HCT116 (cell line): ENCODE results near the gene IGFBP4. TPM values are rescaled to one million over a fixed set of nuclear protein-coding genes. Genes with fewer than 3 reads are reported as not detected.

Experiments used
- ATAC-seq: fragments of 200-7000 bp; cut with Tn5 transposase; 2 replicates; pipeline ENCODE4 v1.9.1; 2020; ENCODE audit warnings: mild to moderate bottlenecking, moderate library complexity
- BruUV-seq: library from RNA; stranded (reverse); fragments of 400-500 nt; replicated peaks from 2 replicates; lab custom pipeline; 2021; lab: Mats Ljungman, UMichigan
- CTCF ChIA-PET: fragments of 300-600 bp; sonication (Branson Sonifier 250); formaldehyde crosslinking; loops from one replicate; lab custom pipeline; 2021; ENCODE audit warnings: antibody characterized with exemption; lab: Charles Lee
- POLR2A ChIA-PET: fragments of 300-600, 350-600 bp; sonication (Branson Sonifier 250); formaldehyde crosslinking; loops from one replicate; lab custom pipeline; 2021; ENCODE audit warnings: antibody characterized with exemption; lab: Charles Lee
- RAD21 ChIA-PET, 2 experiments: fragments of 300-600 bp; sonication (Branson Sonifier 250); formaldehyde crosslinking; loops; one replicate each; lab custom pipeline; 2023; ENCODE audit warnings: low total read pairs in 2 of 2; ENCODE audit not compliant: uncharacterized antibody in 2 of 2, unreplicated experiment in 2 of 2, low non-redundant PET in 1 of 2; lab: Charles Lee
- DNase-seq: peaks from one replicate; pipeline ENCODE4 v3.0.0-alpha.2; 2010; ENCODE audit warnings: low read depth, low spot score
- H2AFZ ChIP-seq: fragments of 200-600 bp; shearing (Covaris generic), sonication (generic); 2 replicates; pipeline ENCODE4 v1.6.1; 2017; ENCODE audit warnings: low read depth, mixed run types, mixed read lengths, antibody characterized with exemption, low read length; ENCODE audit not compliant: poor library complexity, severe bottlenecking
- H3K27ac ChIP-seq: 2 replicates; pipeline ENCODE4 v1.5.1; 2012; ENCODE audit warnings: low read depth, low read length
- H3K27me3 ChIP-seq: fragments of 200-600 bp; sonication (generic); 2 replicates; pipeline ENCODE4 v1.6.1; 2016; ENCODE audit warnings: mixed run types, low read length, mixed read lengths; ENCODE audit not compliant: insufficient read depth
- H3K36me3 ChIP-seq, 2 experiments: fragments of 200-500 bp in 1 of 2; fragments of 200-600 bp in 1 of 2; sonication (Bioruptor generic) in 1 of 2; sonication (generic) in 1 of 2; 2 replicates each; pipeline versions ENCODE4 v1.5.1 to v1.6.1; 2014 to 2016; ENCODE audit warnings: low read length in 2 of 2, inconsistent platforms in 1 of 2, mixed read lengths in 1 of 2, mixed run types in 1 of 2; ENCODE audit not compliant: insufficient read depth in 2 of 2, control insufficient read depth in 1 of 2
- H3K4me1 ChIP-seq, 2 experiments: fragments of 200-600 bp in 1 of 2; sonication (generic) in 1 of 2; 2 replicates each; pipeline versions ENCODE4 v1.5.1 to v1.6.1; 2012 to 2017; ENCODE audit warnings: low read length in 2 of 2, inconsistent platforms in 1 of 2, mild to moderate bottlenecking in 1 of 2, mixed read lengths in 1 of 2, mixed run types in 1 of 2, moderate library complexity in 1 of 2; ENCODE audit not compliant: insufficient read depth in 2 of 2, control insufficient read depth in 1 of 2
- H3K4me2 ChIP-seq: fragments of 200-600 bp; sonication (generic); 2 replicates; pipeline ENCODE4 v1.6.1; 2017; ENCODE audit warnings: mixed run types, low read length, mixed read lengths
- H3K4me3 ChIP-seq, 2 experiments: fragments of 200-600 bp in 1 of 2; sonication (generic) in 1 of 2; replicated peaks in 1 of 2; 2 replicates each; pipeline ENCODE4 v1.5.1; 2011 to 2016; ENCODE audit warnings: low read length in 2 of 2, control low read depth in 1 of 2, low read depth in 1 of 2, mild to moderate bottlenecking in 1 of 2, mixed read lengths in 1 of 2, mixed run types in 1 of 2
- H3K79me2 ChIP-seq: fragments of 200-600 bp; sonication (generic); 2 replicates; pipeline ENCODE4 v1.6.1; 2017; ENCODE audit warnings: mild to moderate bottlenecking, mixed run types, low read length, moderate library complexity, mixed read lengths; ENCODE audit not compliant: insufficient read depth
- H3K9ac ChIP-seq: fragments of 200-600 bp; sonication (generic); 2 replicates; pipeline ENCODE4 v1.6.1; 2016; ENCODE audit warnings: low read length, mixed read lengths
- H3K9me2 ChIP-seq: fragments of 200-600 bp; sonication (generic), shearing (Covaris generic); 2 replicates; pipeline ENCODE4 v1.6.1; 2017; ENCODE audit warnings: mixed run types, mild to moderate bottlenecking, moderate library complexity; ENCODE audit not compliant: insufficient read depth
- H3K9me3 ChIP-seq, 2 experiments: fragments of 200-500 bp in 1 of 2; fragments of 200-600 bp in 1 of 2; sonication (Bioruptor generic) in 1 of 2; sonication (generic) in 1 of 2; 2 replicates each; pipeline ENCODE4 v1.6.1; 2014 to 2017; ENCODE audit warnings: low read length in 2 of 2, mixed read lengths in 2 of 2, inconsistent platforms in 1 of 2, low read depth in 1 of 2, mild to moderate bottlenecking in 1 of 2, mixed run types in 1 of 2, moderate library complexity in 1 of 2; ENCODE audit not compliant: control insufficient read depth in 1 of 2, insufficient read depth in 1 of 2
- H4K20me1 ChIP-seq: fragments of 200-600 bp; sonication (generic), shearing (Covaris generic); 2 replicates; pipeline ENCODE4 v1.6.1; 2017; ENCODE audit warnings: mixed run types, mild to moderate bottlenecking, moderate library complexity; ENCODE audit not compliant: insufficient read depth
- CBX3 ChIP-seq: IDR thresholded peaks from 2 replicates; pipeline ENCODE4 v1.6.1; 2012; ENCODE audit warnings: low read depth
- CEBPB ChIP-seq: IDR thresholded peaks from 2 replicates; pipeline ENCODE4 v1.6.1; 2012; ENCODE audit warnings: low read depth
- EGR1 ChIP-seq: IDR thresholded peaks from 2 replicates; pipeline ENCODE4 v1.6.1; 2012; ENCODE audit warnings: low read depth
- ELF1 ChIP-seq: IDR thresholded peaks from 2 replicates; pipeline ENCODE4 v1.6.1; 2012; ENCODE audit warnings: low read depth, borderline replicate concordance
- EZH2 ChIP-seq: fragments of 200-600 bp; sonication (generic); IDR thresholded peaks from 2 replicates; pipeline ENCODE4 v1.6.1; 2017; ENCODE audit warnings: antibody characterized with exemption, mixed run types
- EZH2phosphoT487 ChIP-seq: fragments of 200-600 bp; IDR thresholded peaks from 2 replicates; pipeline ENCODE4 v1.6.1; 2018; ENCODE audit warnings: antibody characterized with exemption, borderline replicate concordance
- FOSL1 ChIP-seq: IDR thresholded peaks from 2 replicates; pipeline ENCODE4 v1.6.1; 2012; ENCODE audit warnings: low read depth
- POLR2A ChIP-seq: IDR thresholded peaks from 2 replicates; pipeline ENCODE4 v1.7.0; 2011; ENCODE audit warnings: borderline replicate concordance; ENCODE audit not compliant: insufficient read depth, insufficient read length; ENCODE audit errors: extremely low read depth
- POLR2AphosphoS5 ChIP-seq: IDR thresholded peaks from 2 replicates; pipeline ENCODE4 v1.6.1; 2011; ENCODE audit warnings: mild to moderate bottlenecking, low read depth, low read length, moderate library complexity
- REST ChIP-seq: IDR thresholded peaks from 2 replicates; pipeline ENCODE4 v1.6.1; 2012; ENCODE audit warnings: low read depth
- YY1 ChIP-seq: IDR thresholded peaks from 2 replicates; pipeline ENCODE4 v1.6.1; 2011; ENCODE audit warnings: low read length, low read depth, moderate library complexity, mild to moderate bottlenecking; ENCODE audit not compliant: insufficient replicate concordance; ENCODE audit errors: extremely low read depth
- intact Hi-C: fragments of 100-400 bp; cut with micrococcal nuclease; formaldehyde crosslinking; loops from 2 replicates; pipeline ENCODE4 v1.10.0; 2022
- total RNA-seq: library from RNA; stranded (reverse); gene quantifications from one replicate; pipeline ENCODE4 v1.2.1, GENCODE V29; 2021; ENCODE audit not compliant: unreplicated experiment

Gene IGFBP4
- total RNA-seq, 1 experiment from 2014 or later, result 2.0 TPM

GRCh38 chr17:40474419-40475002 is 31.3 kb downstream of the IGFBP4 start:
- no peaks in the 10 kb centered on the region for H4K20me1 ChIP-seq
- CTCF ChIA-PET, result interaction anchor here (0.7 to 1.1 kb wide), 2 partner anchors 19 to 59 kb away, joined by 3 to 4 read pairs; no protein-coding TSS in a partner anchor
- BruUV-seq, result no TSS peak
- POLR2A ChIA-PET, result interaction anchor here (0.8 kb wide), 2 partner anchors 27 to 57 kb away, joined by 3 to 4 read pairs; partner anchors contain the start of gene TNS4
- H3K4me3 ChIP-seq, result no peak overlapping the region
- H3K9me2 ChIP-seq, result no peaks in the 10 kb centered on the region
- H3K9ac ChIP-seq, result no peak overlapping the region
- no peak overlapping the region for H3K4me2 ChIP-seq
- TF ChIP-seq EGR1 (no peak), EZH2phosphoT487 (no peak), POLR2AphosphoS5 (peak; percentile 9; the same call in 1 of the 2 replicates)
- H3K4me1 ChIP-seq, result peaks cover 5 to 52% of the 10 kb centered on the region in 2 experiments; a peak in 3 of 4 replicates
- no peaks in the 10 kb centered on the region for H3K79me2 ChIP-seq
- no peaks in the 10 kb centered on the region for H3K27me3 ChIP-seq
- H3K27ac ChIP-seq, result no peak overlapping the region
- no peak overlapping the region for H2AFZ ChIP-seq
- no peaks in the 10 kb centered on the region for H3K9me3 ChIP-seq
- intact Hi-C loops, result no loop called here
- H3K36me3 ChIP-seq, result peaks cover 0 to 6% of the 10 kb centered on the region in 2 experiments; a peak in 1 of 4 replicates
- DNase-seq, result no peak
- RAD21 ChIA-PET, result interaction anchor here in 1 of 2 experiments (0.7 kb wide), 1 partner anchor 116 kb away, joined by 3 read pairs; no protein-coding TSS in a partner anchor
- peak; percentile 19; the same call in 1 of the 2 replicates for ATAC-seq

- Histone ChIP-seq H3K4me3 (no peak overlapping the region), H3K9me2 (no peaks in the 10 kb centered on the region), H3K9me3 (no peaks in the 10 kb centered on the region), H3K79me2 (no peaks in the 10 kb centered on the region), H3K27me3 (no peaks in the 10 kb centered on the region), H4K20me1 (no peaks in the 10 kb centered on the region), H3K36me3 (peaks cover 4 to 6% of the 10 kb centered on the region in 2 experiments; a peak in 2 of 4 replicates), H3K4me2 (peak overlapping the region; percentile 17; the same call in 1 of the 2 replicates), H3K27ac (peak overlapping the region; percentile 2; the same call in 1 of the 2 replicates), H2AFZ (no peak overlapping the region), H3K4me1 (peaks cover 10 to 61% of the 10 kb centered on the region in 2 experiments; a peak in 3 of 4 replicates), H3K9ac (no peak overlapping the region)
- POLR2A ChIA-PET, result interaction anchor here (0.8 to 1.3 kb wide), 3 partner anchors 11 to 57 kb away, joined by 3 to 4 read pairs (median 3); partner anchors contain the start of gene TNS4
- intact Hi-C loops, result no loop called here
- RAD21 ChIA-PET, result interaction anchor here (0.6 to 1.9 kb wide), 7 partner anchors 8 to 85 kb away, joined by 3 to 12 read pairs (median 4); partner anchors contain the start of gene TOP2A (in 1 of the 2)
- TF ChIP-seq EZH2phosphoT487, result no peak
- TF ChIP-seq REST, result no peak
- no peak for TF ChIP-seq POLR2AphosphoS5
- TF ChIP-seq POLR2A, result no peak
- no peak for TF ChIP-seq FOSL1
- no peak for TF ChIP-seq YY1
- no peak for TF ChIP-seq CBX3
- no peak for TF ChIP-seq EZH2
- TF ChIP-seq ELF1, result no peak
- no peak for TF ChIP-seq CEBPB
- no TSS peak for BruUV-seq
- CTCF ChIA-PET, result interaction anchor here (0.6 to 1.7 kb wide), 23 partner anchors 9 to 164 kb away, joined by 3 to 28 read pairs (median 6); partner anchors contain the start of genes TNS4 and TOP2A
- DNase-seq, result no peak
- ATAC-seq, result no peak; the same call in 1 of the 2 replicates
These were observed 32.1 kb downstream of the IGFBP4 start for GRCh38 chr17:40475234-40475908.
